Natural killer cell (primary cell): ENCODE results near the gene DST. TPM values are rescaled to one million over a fixed set of nuclear protein-coding genes. Genes with fewer than 3 reads are reported as not detected.

Experiments
- ATAC-seq, 3 donors: fragments of 150-1000 bp in 2 of 3; fragments of 200-7000 bp in 1 of 3; cut with Tn5 transposase; 1 replicate in 1 of 3; 2 replicates in 2 of 3; pipeline ENCODE4 v1.10.0; 2021; ENCODE audit warnings: mild to moderate bottlenecking in 2 of 3, moderate library complexity in 2 of 3
- DNase-seq, 2 donors: peaks; one replicate each; pipeline versions ENCODE4 v3.0.0 to v3.0.0-alpha.2; 2013 to 2021; ENCODE audit warnings: mixed read lengths in 1 of 2
- H3K27ac ChIP-seq: one replicate; pipeline ENCODE4 v1.5.1; 2013; ENCODE audit warnings: mild to moderate bottlenecking, low read length
- H3K27me3 ChIP-seq: one replicate; pipeline ENCODE4 v1.6.1; 2013; ENCODE audit warnings: low read length; ENCODE audit not compliant: control insufficient read depth, insufficient read depth
- H3K36me3 ChIP-seq: one replicate; pipeline ENCODE4 v1.6.1; 2013; ENCODE audit warnings: low read length; ENCODE audit not compliant: control insufficient read depth, insufficient read depth
- H3K4me1 ChIP-seq: one replicate; pipeline ENCODE4 v1.6.1; 2013; ENCODE audit warnings: low read length; ENCODE audit not compliant: control insufficient read depth, insufficient read depth
- H3K4me3 ChIP-seq: one replicate; pipeline ENCODE4 v1.5.1; 2013; ENCODE audit warnings: low read length
- H3K9me3 ChIP-seq: one replicate; pipeline ENCODE4 v1.6.1; 2013; ENCODE audit warnings: low read length; ENCODE audit not compliant: control insufficient read depth, insufficient read depth
- H3K27ac Mint-ChIP-seq, 2 donors: one replicate each; pipeline ENCODE4 v1.8.0; 2022; ENCODE audit warnings: mild to moderate bottlenecking in 2 of 2, mixed read lengths in 2 of 2, moderate library complexity in 1 of 2
- H3K27me3 Mint-ChIP-seq, 2 donors: one replicate each; pipeline ENCODE4 v1.8.0; 2022; ENCODE audit warnings: low read depth in 2 of 2, mixed read lengths in 2 of 2
- H3K36me3 Mint-ChIP-seq: one replicate; pipeline ENCODE4 v1.8.0; 2022; ENCODE audit warnings: mixed read lengths
- H3K4me1 Mint-ChIP-seq, 2 donors: one replicate each; pipeline ENCODE4 v1.8.0; 2022; ENCODE audit warnings: mixed read lengths in 2 of 2
- H3K4me3 Mint-ChIP-seq: one replicate; pipeline ENCODE4 v1.8.0; 2022; ENCODE audit warnings: mild to moderate bottlenecking, moderate library complexity, mixed read lengths
- H3K9me3 Mint-ChIP-seq, 2 donors: one replicate each; pipeline ENCODE4 v1.8.0; 2022; ENCODE audit warnings: mixed read lengths in 2 of 2
- WGBS: methylation state at CpG from one replicate; pipeline ENCODE4 v1.1.7; 2013; ENCODE audit warnings: missing lambda C conversion rate; ENCODE audit not compliant: insufficient coverage; 5-methylcytosine and 5-hydroxymethylcytosine counted together
- intact Hi-C: fragments of 100-400 bp; cut with micrococcal nuclease; formaldehyde crosslinking; loops from one replicate; pipeline ENCODE4 v1.14.2; 2022
- total RNA-seq, 4 donors: library from RNA; stranded (reverse); fragments of 120-200 nt in 1 of 4; gene quantifications; one replicate each; pipeline versions ENCODE4 v1.2.3 to v1.2.4, GENCODE V29; 2013 to 2022
- TF ChIP-seq, protein P1 (sequence below): fragments of 200-600 bp; IDR thresholded peaks from one replicate; pipeline ENCODE4 v1.8.0; 2022; ENCODE audit warnings: antibody characterized with exemption

Gene DST
- total RNA-seq, 3 donors from 2014 or later (not counting 1 experiment from before 2014, with no cell fraction given), result 5.6 to 14.7 (median 8.9) TPM

DNA sequence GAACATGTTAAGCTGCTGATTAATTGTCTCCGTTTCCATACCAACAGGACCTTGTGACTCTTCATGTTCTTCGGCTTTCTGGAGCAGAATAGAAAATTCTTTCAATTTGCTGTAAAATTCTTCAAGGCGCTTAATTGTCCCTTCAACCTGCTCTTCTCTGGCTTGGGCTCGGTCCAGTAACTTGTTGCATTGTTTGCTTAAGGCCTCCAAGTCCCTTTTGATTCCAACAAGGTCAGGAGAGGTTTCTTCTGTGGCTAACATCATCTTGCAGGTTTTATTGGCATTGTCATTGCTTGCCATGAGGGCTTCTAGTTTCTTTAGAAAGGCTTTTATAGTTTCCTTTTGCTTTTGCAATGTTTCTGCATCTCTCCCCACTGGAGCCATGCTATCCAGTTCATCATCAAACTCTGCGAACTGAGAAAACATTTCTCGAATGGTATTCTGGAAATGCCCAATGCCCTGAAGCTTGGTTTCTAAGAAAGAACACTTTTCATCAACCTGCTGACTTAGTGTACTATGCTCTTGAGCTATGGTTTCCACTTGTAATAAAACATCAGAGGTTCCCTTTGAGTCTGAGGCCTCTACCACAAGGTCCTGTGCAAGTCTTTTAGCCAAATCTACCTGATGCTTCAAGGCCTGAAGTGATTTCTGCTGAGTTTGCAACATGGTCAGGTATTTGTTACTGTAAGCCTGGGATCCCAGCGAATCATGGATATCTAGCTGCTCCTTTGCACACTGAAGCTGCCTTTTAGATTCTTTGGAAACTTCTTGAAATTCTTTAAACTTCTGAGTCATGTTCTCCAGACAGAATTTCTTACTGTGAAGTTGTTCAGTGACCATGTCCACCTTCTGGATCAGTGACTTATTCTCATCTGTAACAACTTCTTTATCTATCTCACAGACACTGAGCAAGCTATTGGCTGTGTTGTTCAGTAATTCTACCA lies 90.2 kb downstream of the DST start:
- DNase-seq (no peak), ATAC-seq (no peak)
- no peaks in the 10 kb centered on the region for H3K27me3 ChIP-seq
- no peaks in the 10 kb centered on the region for H3K27me3 Mint-ChIP-seq
- WGBS, result 93% methylated on average over 7 of the region's 7 CpGs
- intact Hi-C loops, result no loop called here
- H3K9me3 Mint-ChIP-seq, result no peaks in the 10 kb centered on the region
- H3K4me3 ChIP-seq, result no peak overlapping the region
- no peaks in the 10 kb centered on the region for H3K4me1 ChIP-seq
- no peak overlapping the region for H3K27ac Mint-ChIP-seq
- no peaks in the 10 kb centered on the region for H3K4me1 Mint-ChIP-seq
- no peaks in the 10 kb centered on the region for H3K9me3 ChIP-seq
- no peak overlapping the region for H3K4me3 Mint-ChIP-seq
- no peaks in the 10 kb centered on the region for H3K36me3 Mint-ChIP-seq
- TF ChIP-seq, protein P1, sequence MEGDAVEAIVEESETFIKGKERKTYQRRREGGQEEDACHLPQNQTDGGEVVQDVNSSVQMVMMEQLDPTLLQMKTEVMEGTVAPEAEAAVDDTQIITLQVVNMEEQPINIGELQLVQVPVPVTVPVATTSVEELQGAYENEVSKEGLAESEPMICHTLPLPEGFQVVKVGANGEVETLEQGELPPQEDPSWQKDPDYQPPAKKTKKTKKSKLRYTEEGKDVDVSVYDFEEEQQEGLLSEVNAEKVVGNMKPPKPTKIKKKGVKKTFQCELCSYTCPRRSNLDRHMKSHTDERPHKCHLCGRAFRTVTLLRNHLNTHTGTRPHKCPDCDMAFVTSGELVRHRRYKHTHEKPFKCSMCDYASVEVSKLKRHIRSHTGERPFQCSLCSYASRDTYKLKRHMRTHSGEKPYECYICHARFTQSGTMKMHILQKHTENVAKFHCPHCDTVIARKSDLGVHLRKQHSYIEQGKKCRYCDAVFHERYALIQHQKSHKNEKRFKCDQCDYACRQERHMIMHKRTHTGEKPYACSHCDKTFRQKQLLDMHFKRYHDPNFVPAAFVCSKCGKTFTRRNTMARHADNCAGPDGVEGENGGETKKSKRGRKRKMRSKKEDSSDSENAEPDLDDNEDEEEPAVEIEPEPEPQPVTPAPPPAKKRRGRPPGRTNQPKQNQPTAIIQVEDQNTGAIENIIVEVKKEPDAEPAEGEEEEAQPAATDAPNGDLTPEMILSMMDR, result no peak
- H3K27ac ChIP-seq, result no peak overlapping the region
- no peaks in the 10 kb centered on the region for H3K36me3 ChIP-seq

DNA sequence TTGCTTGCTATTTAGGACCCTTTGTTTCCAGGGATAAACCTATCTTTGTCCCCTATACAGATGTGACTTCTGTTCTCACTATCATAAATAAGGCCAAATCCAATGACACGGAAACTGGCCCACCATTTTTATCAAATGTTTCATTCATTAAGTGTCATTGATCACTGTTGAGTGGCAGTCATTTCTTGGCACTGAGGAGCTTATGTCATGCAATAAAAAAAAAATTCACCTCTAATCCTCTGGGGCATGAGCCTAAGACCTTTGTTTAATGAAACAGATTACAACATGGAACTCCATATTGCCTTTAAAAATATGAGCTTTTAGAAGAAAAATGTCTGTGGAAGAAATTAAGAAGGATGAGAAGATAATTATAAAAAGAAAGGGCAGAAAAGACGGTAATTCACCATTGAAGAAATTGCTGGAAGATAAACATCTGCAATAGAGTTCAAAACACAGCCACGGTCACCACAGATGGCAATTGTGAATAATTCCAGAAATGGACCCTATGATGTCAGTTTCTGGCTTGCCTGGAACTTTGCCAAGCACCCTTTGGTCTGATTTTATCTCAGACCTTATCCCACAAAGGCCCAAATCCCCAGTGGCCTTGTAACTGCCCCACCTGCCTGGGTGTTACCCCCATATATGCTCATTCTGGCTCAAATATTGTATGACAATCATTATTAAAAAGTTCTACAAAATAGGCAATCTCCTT lies 91.1 kb downstream of the DST start:
- WGBS, result 91% methylated on average over 3 of the region's 3 CpGs
- no peaks in the 10 kb centered on the region for H3K27me3 ChIP-seq
- H3K4me1 ChIP-seq, result no peaks in the 10 kb centered on the region
- H3K9me3 Mint-ChIP-seq, result no peaks in the 10 kb centered on the region
- H3K27ac ChIP-seq, result no peak overlapping the region
- H3K4me1 Mint-ChIP-seq, result no peaks in the 10 kb centered on the region
- DNase-seq (no peak), ATAC-seq (no peak)
- no peaks in the 10 kb centered on the region for H3K27me3 Mint-ChIP-seq
- intact Hi-C loops, result no loop called here
- no peaks in the 10 kb centered on the region for H3K36me3 Mint-ChIP-seq
- no peaks in the 10 kb centered on the region for H3K36me3 ChIP-seq
- H3K27ac Mint-ChIP-seq, result no peak overlapping the region
- H3K4me3 Mint-ChIP-seq, result no peak overlapping the region
- no peak overlapping the region for H3K4me3 ChIP-seq
- H3K9me3 ChIP-seq, result no peaks in the 10 kb centered on the region
- TF ChIP-seq, protein P1, result no peak

DNA sequence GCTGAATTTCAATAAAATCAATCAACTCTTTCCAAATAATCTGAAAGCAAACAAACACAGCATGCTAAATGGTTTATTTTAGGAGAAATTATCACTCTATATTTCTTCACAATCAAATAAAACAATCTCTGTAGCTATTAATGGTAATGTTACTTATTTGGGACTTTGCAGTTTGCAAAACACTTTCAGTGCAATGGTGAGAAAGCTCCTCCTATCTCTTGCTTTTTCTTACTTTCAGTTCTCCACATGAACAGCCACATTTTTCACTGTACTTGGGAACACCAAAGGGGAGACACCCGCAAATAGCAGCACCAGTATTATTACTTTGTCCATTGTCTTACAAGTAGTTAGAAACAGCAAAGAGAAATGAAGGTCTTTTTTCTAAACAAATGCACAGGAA lies 92.4 kb downstream of the DST start:
- H3K9me3 ChIP-seq, result no peaks in the 10 kb centered on the region
- H3K36me3 Mint-ChIP-seq, result no peaks in the 10 kb centered on the region
- no CpG with 5 or more reads among the region's 1 CpG for WGBS
- H3K4me3 Mint-ChIP-seq, result no peak overlapping the region
- no peak overlapping the region for H3K27ac Mint-ChIP-seq
- DNase-seq (no peak), ATAC-seq (no peak)
- intact Hi-C loops, result no loop called here
- no peaks in the 10 kb centered on the region for H3K4me1 ChIP-seq
- TF ChIP-seq, protein P1, result no peak
- H3K4me1 Mint-ChIP-seq, result no peaks in the 10 kb centered on the region
- H3K9me3 Mint-ChIP-seq, result no peaks in the 10 kb centered on the region
- H3K27me3 ChIP-seq, result no peaks in the 10 kb centered on the region
- H3K27me3 Mint-ChIP-seq, result no peaks in the 10 kb centered on the region
- no peak overlapping the region for H3K4me3 ChIP-seq
- H3K36me3 ChIP-seq, result no peaks in the 10 kb centered on the region
- no peak overlapping the region for H3K27ac ChIP-seq
